H1 (cell line): Measurements from ENCODE around the gene HPD. TPM values are rescaled to one million over a fixed set of nuclear protein-coding genes. Genes with fewer than 3 reads are reported as not detected.

Source experiments
- CTCF ChIA-PET: fragments of 300-600 bp; sonication (Branson Sonifier 250); formaldehyde crosslinking; loops from one replicate; lab custom pipeline; 2021; ENCODE audit not compliant: partially characterized antibody; lab: Charles Lee
- POLR2A ChIA-PET: fragments of 300-600 bp; sonication (Branson Sonifier 250); formaldehyde crosslinking; loops from one replicate; lab custom pipeline; 2021; ENCODE audit warnings: inconsistent platforms; ENCODE audit not compliant: partially characterized antibody; lab: Charles Lee
- DNase-seq, 2 experiments: peaks; one replicate each; pipeline versions ENCODE4 v3.0.0 to v3.0.0-alpha.2; 2010 to 2022; ENCODE audit warnings: low spot score in 2 of 2, low read depth in 1 of 2, mixed read lengths in 1 of 2
- FAIRE-seq: peaks from 2 replicates; lab custom pipeline; 2011; peaks lifted over from hg19 to GRCh38; lab: Jason Lieb, UNC
- H2AFZ ChIP-seq: 2 replicates; pipeline ENCODE4 v1.8.1; 2012; ENCODE audit warnings: low read length, inconsistent platforms
- H2AK5ac ChIP-seq: 2 replicates; pipeline ENCODE4 v1.6.1; 2013; ENCODE audit warnings: low read depth, low read length
- H2BK120ac ChIP-seq: replicated peaks from 2 replicates; pipeline ENCODE3; 2013; ENCODE audit warnings: low read depth, low read length, inconsistent platforms
- H2BK12ac ChIP-seq: 2 replicates; pipeline ENCODE4 v1.6.1; 2013; ENCODE audit warnings: low read depth, low read length
- H2BK15ac ChIP-seq: 2 replicates; pipeline ENCODE4 v1.6.1; 2013; ENCODE audit warnings: low read length
- H2BK20ac ChIP-seq: 2 replicates; pipeline ENCODE4 v1.6.1; 2013; ENCODE audit warnings: low read length
- H2BK5ac ChIP-seq: 2 replicates; pipeline ENCODE4 v1.6.1; 2013; ENCODE audit warnings: low read depth, low read length
- H3K14ac ChIP-seq: 2 replicates; pipeline ENCODE4 v1.6.1; 2013; ENCODE audit warnings: inconsistent platforms; ENCODE audit not compliant: insufficient read length
- H3K18ac ChIP-seq: 2 replicates; pipeline ENCODE4 v1.6.1; 2013; ENCODE audit warnings: low read length; ENCODE audit errors: extremely low read depth
- H3K23ac ChIP-seq: 2 replicates; pipeline ENCODE4 v1.6.1; 2013; ENCODE audit warnings: inconsistent platforms; ENCODE audit not compliant: insufficient read length
- H3K23me2 ChIP-seq: 2 replicates; pipeline ENCODE4 v1.6.1; 2013; ENCODE audit warnings: low read depth, low read length
- H3K27ac ChIP-seq: 2 replicates; pipeline ENCODE4 v1.6.1; 2011; ENCODE audit warnings: low read depth, low read length, inconsistent platforms
- H3K27me3 ChIP-seq, 4 experiments: replicated peaks in 1 of 4; 1 replicate in 1 of 4; 2 replicates in 3 of 4; pipeline versions ENCODE4 v1.6.1 to v1.8.1; 2011 to 2013; ENCODE audit warnings: low read length in 3 of 4, mild to moderate bottlenecking in 3 of 4, inconsistent platforms in 2 of 4, mixed read lengths in 2 of 4, moderate library complexity in 1 of 4; ENCODE audit not compliant: control insufficient read depth in 3 of 4, insufficient read depth in 3 of 4; ENCODE audit errors: extremely low read depth in 1 of 4
- H3K36me3 ChIP-seq, 4 experiments: 2 replicates each; pipeline versions ENCODE4 v1.6.1 to v1.8.1; 2011 to 2013; ENCODE audit warnings: mild to moderate bottlenecking in 4 of 4, low read length in 3 of 4, moderate library complexity in 2 of 4, control low read depth in 1 of 4, inconsistent platforms in 1 of 4; ENCODE audit not compliant: insufficient read depth in 4 of 4, control insufficient read depth in 2 of 4
- H3K4ac ChIP-seq: replicated peaks from 2 replicates; pipeline ENCODE3; 2013; ENCODE audit warnings: low read length, low read depth, mixed read lengths, inconsistent platforms; ENCODE audit not compliant: insufficient read length
- H3K4me1 ChIP-seq, 4 experiments: replicated peaks in 1 of 4; 1 replicate in 1 of 4; 2 replicates in 3 of 4; pipeline versions ENCODE4 v1.6.1 to v1.8.1; 2011 to 2013; ENCODE audit warnings: low read length in 3 of 4, inconsistent platforms in 2 of 4, mixed read lengths in 1 of 4; ENCODE audit not compliant: insufficient read depth in 4 of 4, control insufficient read depth in 3 of 4
- H3K4me2 ChIP-seq, 2 experiments: 2 replicates each; pipeline versions ENCODE4 v1.6.1 to v1.8.1; 2011 to 2013; ENCODE audit warnings: low read depth in 2 of 2, low read length in 2 of 2, control low read depth in 1 of 2, inconsistent platforms in 1 of 2, mild to moderate bottlenecking in 1 of 2; ENCODE audit not compliant: insufficient read depth in 1 of 2
- H3K4me3 ChIP-seq, 4 experiments: fragments of 200-600, 300-600 bp in 1 of 4; sonication (generic), shearing (Covaris generic), sonication (Bioruptor Twin) in 1 of 4; 2 replicates each; pipeline versions ENCODE4 v1.5.1 to v1.8.1; 2011 to 2016; ENCODE audit warnings: low read length in 4 of 4, low read depth in 3 of 4, control low read depth in 2 of 4, inconsistent platforms in 2 of 4, mild to moderate bottlenecking in 2 of 4, mixed read lengths in 1 of 4, moderate library complexity in 1 of 4; ENCODE audit not compliant: insufficient read depth in 2 of 4; ENCODE audit errors: extremely low read depth in 1 of 4
- H3K56ac ChIP-seq: replicated peaks from 2 replicates; pipeline ENCODE3; 2013; ENCODE audit warnings: low read depth, mild to moderate bottlenecking, mixed read lengths, low read length, inconsistent platforms; ENCODE audit not compliant: insufficient read length
- H3K79me1 ChIP-seq: 2 replicates; pipeline ENCODE4 v1.6.1; 2013; ENCODE audit warnings: low read depth, low read length, control low read depth
- H3K79me2 ChIP-seq, 2 experiments: 2 replicates each; pipeline versions ENCODE4 v1.6.1 to v1.8.1; 2012 to 2013; ENCODE audit warnings: low read length in 2 of 2, mild to moderate bottlenecking in 2 of 2, inconsistent platforms in 1 of 2; ENCODE audit not compliant: insufficient read depth in 2 of 2, control insufficient read depth in 1 of 2
- H3K9ac ChIP-seq, 4 experiments: replicated peaks in 1 of 4; 1 replicate in 1 of 4; 2 replicates in 3 of 4; pipeline versions ENCODE4 v1.6.1 to v1.8.1; 2011 to 2013; ENCODE audit warnings: low read depth in 3 of 4, low read length in 3 of 4, control low read depth in 2 of 4, mild to moderate bottlenecking in 2 of 4, moderate library complexity in 2 of 4, inconsistent platforms in 1 of 4; ENCODE audit errors: extremely low read depth in 1 of 4
- H3K9me3 ChIP-seq, 2 experiments: 2 replicates each; pipeline versions ENCODE4 v1.6.1 to v1.8.1; 2012 to 2013; ENCODE audit warnings: mild to moderate bottlenecking in 2 of 2, moderate library complexity in 2 of 2, control low read depth in 1 of 2, inconsistent platforms in 1 of 2, low read depth in 1 of 2, low read length in 1 of 2, mixed read lengths in 1 of 2; ENCODE audit not compliant: insufficient read depth in 2 of 2
- H4K20me1 ChIP-seq, 2 experiments: replicated peaks in 1 of 2; 2 replicates each; pipeline versions ENCODE3 to v1.8.1; 2011 to 2013; ENCODE audit warnings: inconsistent platforms in 2 of 2, low read length in 2 of 2, mild to moderate bottlenecking in 1 of 2; ENCODE audit not compliant: insufficient read depth in 2 of 2, control insufficient read depth in 1 of 2
- H4K5ac ChIP-seq: 2 replicates; pipeline ENCODE4 v1.6.1; 2013; ENCODE audit warnings: low read length, low read depth, mixed read lengths, inconsistent platforms; ENCODE audit not compliant: insufficient read length
- H4K8ac ChIP-seq: 2 replicates; pipeline ENCODE4 v1.8.0; 2013; ENCODE audit warnings: mild to moderate bottlenecking, moderate library complexity, low read length, inconsistent platforms; ENCODE audit not compliant: insufficient read depth; ENCODE audit errors: extremely low read depth
- H4K91ac ChIP-seq: replicated peaks from 2 replicates; pipeline ENCODE3; 2013; ENCODE audit warnings: low read length, mixed read lengths, inconsistent platforms; ENCODE audit not compliant: insufficient read length
- ASH2L ChIP-seq: fragments of 200-600, 300-600 bp; sonication (generic); IDR thresholded peaks from one replicate; pipeline ENCODE4 v1.7.1; 2017; ENCODE audit warnings: low read length
- CEBPB ChIP-seq: IDR thresholded peaks from 2 replicates; pipeline ENCODE4 v1.6.1; 2012; ENCODE audit warnings: low read depth, low read length
- HDAC2 ChIP-seq, 2 experiments: fragments of 300-600 bp in 1 of 2; sonication (generic) in 1 of 2; IDR thresholded peaks; 2 replicates each; pipeline ENCODE4 v1.6.1; 2011 to 2012; ENCODE audit warnings: low read depth in 2 of 2, low read length in 2 of 2, mild to moderate bottlenecking in 2 of 2, moderate library complexity in 2 of 2, borderline replicate concordance in 1 of 2, inconsistent platforms in 1 of 2
- KDM1A ChIP-seq: fragments of 200-600, 300-600 bp; sonication (generic); IDR thresholded peaks from 2 replicates; pipeline ENCODE4 v1.7.1; 2016; ENCODE audit warnings: mild to moderate bottlenecking, low read length, borderline replicate concordance
- KDM5A ChIP-seq: fragments of 200-600 bp; IDR thresholded peaks from 2 replicates; pipeline ENCODE4 v1.7.1; 2012; ENCODE audit warnings: mild to moderate bottlenecking, low read length, inconsistent platforms, mixed read lengths
- POLR2AphosphoS5 ChIP-seq: IDR thresholded peaks from 2 replicates; pipeline ENCODE4 v1.6.1; 2011; ENCODE audit warnings: low read depth, low read length
- SIN3A ChIP-seq, 2 experiments: IDR thresholded peaks in 1 of 2; conservative IDR thresholded peaks in 1 of 2; 2 replicates each; pipeline ENCODE4 v1.6.1; 2011 to 2012; ENCODE audit warnings: low read length in 2 of 2, improper control_type of control experiment in 1 of 2, low read depth in 1 of 2, mild to moderate bottlenecking in 1 of 2
- SP4 ChIP-seq: IDR thresholded peaks from 2 replicates; pipeline ENCODE4 v1.6.1; 2012; ENCODE audit warnings: low read length, inconsistent platforms
- TAF1 ChIP-seq: IDR thresholded peaks from 2 replicates; pipeline ENCODE4 v1.6.1; 2011; ENCODE audit warnings: mild to moderate bottlenecking, low read depth, low read length
- TBP ChIP-seq: IDR thresholded peaks from 2 replicates; pipeline ENCODE4 v1.6.1; 2011; ENCODE audit warnings: low read depth, low read length, improper control_type of control experiment
- TCF12 ChIP-seq: IDR thresholded peaks from 2 replicates; pipeline ENCODE4 v1.6.1; 2011; ENCODE audit warnings: low read depth, mild to moderate bottlenecking, low read length
- TEAD4 ChIP-seq: IDR thresholded peaks from 2 replicates; pipeline ENCODE4 v1.6.1; 2012; ENCODE audit warnings: low read depth, low read length, inconsistent platforms, mixed read lengths
- WGBS, 2 experiments: shearing (Covaris generic) in 1 of 2; methylation state at CpG; one replicate each; pipeline versions ENCODE4 v1.1.6 to v1.1.7; 2013 to 2015; ENCODE audit warnings: low lambda C conversion rate in 2 of 2, mixed read lengths in 2 of 2, inconsistent platforms in 1 of 2, low coverage in 1 of 2, missing lambda C conversion rate in 1 of 2; ENCODE audit not compliant: insufficient replicate concordance in 2 of 2, insufficient coverage in 1 of 2, insufficient read length in 1 of 2; ENCODE audit errors: extremely low coverage in 1 of 2, missing lambda C conversion rate in 1 of 2; 5-methylcytosine and 5-hydroxymethylcytosine counted together
- polyA plus RNA-seq, 7 experiments: library from polyadenylated mRNA; depleted of rRNA in 3 of 7; stranded (reverse) in 5 of 7; unstranded in 2 of 7; fragments of >200 nt in 5 of 7; fragments of 200-250 nt in 2 of 7; gene quantifications; 1 replicate in 5 of 7; 2 replicates in 1 of 7; 4 replicates in 1 of 7; pipeline versions ENCODE4 v1.2.1 to v1.2.3, GENCODE V29; 2011 to 2013; ENCODE audit warnings: missing spikeins in 2 of 7, mixed read lengths in 2 of 7
- total RNA-seq: library from RNA; stranded (reverse); fragmentation: NEBNext Ultra II Directional; extraction: Animal tissue kit (Norgen Biotek cat#: 25700); gene quantifications from 2 replicates; pipeline ENCODE4 v1.2.1, GENCODE V29; 2021

Gene HPD
- total and polyA plus RNA-seq, 2 of the 8 experiments (the other 6 are each of a cell fraction or from before 2014, with no cell fraction given): 0.48 to 0.56 TPM

DNA sequence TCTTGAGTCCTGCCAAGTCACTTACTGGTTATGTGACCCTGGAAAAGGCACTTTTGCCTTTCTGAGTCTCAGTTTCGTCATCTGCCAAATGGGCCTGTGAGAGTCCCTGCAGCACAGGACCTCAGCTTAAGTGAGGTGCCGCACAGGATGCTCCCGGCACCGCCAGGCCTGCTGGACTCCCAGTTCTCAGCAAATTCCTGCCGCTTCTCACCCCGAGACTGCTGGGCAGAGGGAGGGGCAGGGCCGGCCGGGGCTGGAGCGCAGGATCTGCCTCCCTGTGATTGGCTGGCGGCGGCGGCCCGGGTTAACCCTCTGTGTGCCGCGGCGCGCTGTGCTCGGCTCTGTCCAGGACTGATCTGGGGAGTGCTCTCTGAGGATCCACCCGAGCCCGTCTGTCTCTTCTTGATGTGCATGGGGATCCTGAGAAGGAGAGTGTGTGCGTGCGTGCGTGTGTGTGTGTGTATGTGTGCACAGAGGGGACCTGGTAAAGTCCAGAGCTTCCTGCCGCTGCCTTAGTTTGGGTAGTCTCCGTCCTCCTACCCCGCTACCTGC lies 46.3 kb downstream of the HPD start:
- Histone ChIP-seq H4K5ac (peak overlapping the region; percentile 98), H2AFZ (no peak overlapping the region), H3K79me2 (peaks cover 0 to 36% of the 10 kb centered on the region in 2 experiments; a peak in 2 of 4 replicates), H3K9me3 (no peaks in the 10 kb centered on the region), H2AK5ac (no peak overlapping the region; the same call in 1 of the 2 replicates), H3K9ac (peak overlapping the region in 3 of 4 experiments; percentile 36 to 59 (median 42); a peak in 4 of 7 replicates), H3K36me3 (peaks cover 4 to 47% (median 23%) of the 10 kb centered on the region in 4 experiments), H4K8ac (peak overlapping the region; percentile 38; the same call in 1 of the 2 replicates), H2BK20ac (no peak overlapping the region), H2BK5ac (peak overlapping the region; percentile 93; the same call in 1 of the 2 replicates), H3K23me2 (peaks cover 9% of the 10 kb centered on the region), H2BK120ac (peak overlapping the region; percentile 71), H3K4me2 (peak overlapping the region; percentile 88 to 97), H3K23ac (no peak overlapping the region), H3K27me3 (no peaks in the 10 kb centered on the region), H3K56ac (peak overlapping the region; percentile 94), H4K91ac (peak overlapping the region; percentile 71), H3K4me1 (peaks cover 7 to 25% (median 14%) of the 10 kb centered on the region in 4 experiments), H3K4ac (peak overlapping the region; percentile 80), H2BK15ac (no peak overlapping the region), H3K4me3 (peak overlapping the region; percentile 70 to 83 (median 76)), H3K18ac (peak overlapping the region; percentile 83), H4K20me1 (peaks cover 0 to 10% of the 10 kb centered on the region in 2 experiments), H3K79me1 (peaks cover 12% of the 10 kb centered on the region), H2BK12ac (no peak overlapping the region), H3K14ac (no peak overlapping the region), H3K27ac (no peak overlapping the region)
- 5% methylated on average over 23 of the region's 26 CpGs; no CpG with 5 or more reads in 1 of the 2 experiments for WGBS, 2 experiments
- DNase-seq: peak in 1 of 2 experiments; percentile 91
- POLR2A ChIA-PET: interaction anchor here (0.7 to 27.9 kb wide), 7 partner anchors 13 to 282 kb away, joined by 3 to 958 read pairs (median 6); partner anchors contain the start of genes PSMD9, RHOF, SETD1B and TMEM120B
- no peak for FAIRE-seq
- CTCF ChIA-PET: interaction anchor here (0.5 to 12.0 kb wide), 24 partner anchors 10 to 339 kb away, joined by 3 to 363 read pairs (median 4); partner anchors contain the start of genes ORAI1, PSMD9 and RHOF
- TF ChIP-seq TCF12 (no peak), KDM5A (no peak; the same call in 1 of the 2 replicates), TBP (peak; percentile 19; the same call in 1 of the 2 replicates), ASH2L (peak; percentile 17), TEAD4 (peak; percentile 62; the same call in 1 of the 2 replicates), SP4 (peak; percentile 79; the same call in 1 of the 2 replicates), CEBPB (no peak), SIN3A (conservative IDR thresholded peaks at IDR 0.05 in 1 of 2, IDR thresholded peaks at IDR 0.05 in 1 of 2; ENCODE audit: low read depth in 1 of 2, low read length in 2 of 2) (peak in 1 of 2 experiments; percentile 49; a peak in 2 of 4 replicates), KDM1A (peak; percentile 98), POLR2AphosphoS5 (peak; percentile 50; the same call in 1 of the 2 replicates), TAF1 (no peak; the same call in 1 of the 2 replicates), HDAC2 (IDR thresholded peaks at IDR 0.05; ENCODE audit: borderline replicate concordance in 1 of 2, low read depth in 2 of 2, low read length in 2 of 2) (peak in 1 of 2 experiments; percentile 90; a peak in 1 of 4 replicates)
